Testis (tissue), 2 donors: ENCODE measurements around the gene EHBP1L1.

Experiments used
- CTCF ChIP-seq, 3 experiments: fragments of 450-650 bp in 2 of 3; fragments of 200-600 bp in 1 of 3; sonication (generic) in 1 of 3; IDR thresholded peaks; one replicate each; pipeline ENCODE4 v1.5.1; 2016 to 2019; ENCODE audit warnings: antibody characterized with exemption in 3 of 3, mild to moderate bottlenecking in 2 of 3, moderate library complexity in 1 of 3
- POLR2A ChIP-seq: fragments of 450-650 bp; IDR thresholded peaks from one replicate; pipeline ENCODE4 v1.6.1; 2017; ENCODE audit warnings: antibody characterized with exemption, mild to moderate bottlenecking, moderate library complexity

- no peak for TF ChIP-seq CTCF (IDR thresholded peaks at IDR 0.05)
- no peak for TF ChIP-seq POLR2A
Measured at GRCh38 chr11:65547446-65548125, 28.3 kb upstream of the EHBP1L1 start.
